IPS DF 4.7 (cell line): ENCODE results near the gene BABAM1.

Source experiments
- DNase-seq: peaks from one replicate; pipeline ENCODE4 v3.0.0-alpha.2; 2013; ENCODE audit warnings: low spot score; ENCODE audit errors: extremely low read depth

Gene BABAM1

GRCh38 chr19:17302391-17303166, 35.3 kb downstream of the BABAM1 start:
- no peak for DNase-seq

- DNase-seq, result no peak
Measured at GRCh38 chr19:17303167-17303939, 36.1 kb downstream of the BABAM1 start, which contains the start of gene ABHD8. ABHD8 (minus strand) TSS chr19:17303425; CDS start chr19:17301616, 1,809 bp downstream.

GRCh38 chr19:17303940-17304267, 36.7 kb downstream of the BABAM1 start:
- no peak for DNase-seq

- no peak for DNase-seq
Measured at GRCh38 chr19:17304386-17305215, 37.4 kb downstream of the BABAM1 start.

GRCh38 chr19:17305216-17305516, 37.9 kb downstream of the BABAM1 start:
- no peak for DNase-seq

GRCh38 chr19:17305517-17306284, 38.5 kb downstream of the BABAM1 start, which contains the start of gene MRPL34:
MRPL34 (plus strand) TSS chr19:17305872; CDS start chr19:17305893, 21 bp downstream.
- DNase-seq, result peak; percentile 96

GRCh38 chr19:17306285-17306714, 39.1 kb downstream of the BABAM1 start:
- DNase-seq, result no peak

- no peak for DNase-seq
Measured at GRCh38 chr19:17307876-17308377, 40.7 kb downstream of the BABAM1 start.

- peak; percentile 100 for DNase-seq
Measured at GRCh38 chr19:17309198-17309964, 42.1 kb downstream of the BABAM1 start, which contains the start of gene DDA1. DDA1 (plus strand) TSS chr19:17309563; CDS start chr19:17309655, 92 bp downstream.

- DNase-seq, result no peak
Measured at GRCh38 chr19:17309965-17310461, 42.8 kb downstream of the BABAM1 start.

GRCh38 chr19:17311455-17312188, 44.4 kb downstream of the BABAM1 start:
- DNase-seq, result no peak

GRCh38 chr19:17312189-17313113, 45.2 kb downstream of the BABAM1 start:
- no peak for DNase-seq

GRCh38 chr19:17314007-17314593, 46.9 kb downstream of the BABAM1 start:
- no peak for DNase-seq

- DNase-seq, result no peak
Measured at GRCh38 chr19:17318966-17319365, 51.7 kb downstream of the BABAM1 start.

- DNase-seq, result no peak
Measured at GRCh38 chr19:17319473-17320238, 52.4 kb downstream of the BABAM1 start.

GRCh38 chr19:17320435-17320834, 53.2 kb downstream of the BABAM1 start:
- no peak for DNase-seq
